A549 treated with Mapracorat at 1 μM for 4 hours (cell line): ENCODE data around the gene KCTD2. TPM values are rescaled to one million over a fixed set of nuclear protein-coding genes. Genes with fewer than 3 reads are reported as not detected.

Experiments used
- total RNA-seq: library from RNA; stranded (reverse); fragments of 200-300 nt; extraction: Qiagen RNA extraction; gene quantifications from 5 replicates; pipeline ENCODE4 v1.2.3, GENCODE V29; 2022

The KCTD2 gene
- 29.0 to 32.7 TPM (median 31.2 TPM) in 5 replicates for total RNA-seq

GRCh38 chr17:75046407-75047289 lies at the start of gene KCTD2, which contains the start of gene ATP5PD:
KCTD2 (plus strand) TSS chr17:75047225; CDS start chr17:75047251, 26 bp downstream.
ATP5PD (minus strand) TSS chr17:75046969; CDS start chr17:75042650, 4,319 bp downstream.

GRCh38 chr17:75012346-75013091 lies 34.5 kb upstream of the KCTD2 start, which contains the start of gene MRPL58:
MRPL58 (plus strand) TSS chr17:75012670; CDS start chr17:75012687, 17 bp downstream.

DNA sequence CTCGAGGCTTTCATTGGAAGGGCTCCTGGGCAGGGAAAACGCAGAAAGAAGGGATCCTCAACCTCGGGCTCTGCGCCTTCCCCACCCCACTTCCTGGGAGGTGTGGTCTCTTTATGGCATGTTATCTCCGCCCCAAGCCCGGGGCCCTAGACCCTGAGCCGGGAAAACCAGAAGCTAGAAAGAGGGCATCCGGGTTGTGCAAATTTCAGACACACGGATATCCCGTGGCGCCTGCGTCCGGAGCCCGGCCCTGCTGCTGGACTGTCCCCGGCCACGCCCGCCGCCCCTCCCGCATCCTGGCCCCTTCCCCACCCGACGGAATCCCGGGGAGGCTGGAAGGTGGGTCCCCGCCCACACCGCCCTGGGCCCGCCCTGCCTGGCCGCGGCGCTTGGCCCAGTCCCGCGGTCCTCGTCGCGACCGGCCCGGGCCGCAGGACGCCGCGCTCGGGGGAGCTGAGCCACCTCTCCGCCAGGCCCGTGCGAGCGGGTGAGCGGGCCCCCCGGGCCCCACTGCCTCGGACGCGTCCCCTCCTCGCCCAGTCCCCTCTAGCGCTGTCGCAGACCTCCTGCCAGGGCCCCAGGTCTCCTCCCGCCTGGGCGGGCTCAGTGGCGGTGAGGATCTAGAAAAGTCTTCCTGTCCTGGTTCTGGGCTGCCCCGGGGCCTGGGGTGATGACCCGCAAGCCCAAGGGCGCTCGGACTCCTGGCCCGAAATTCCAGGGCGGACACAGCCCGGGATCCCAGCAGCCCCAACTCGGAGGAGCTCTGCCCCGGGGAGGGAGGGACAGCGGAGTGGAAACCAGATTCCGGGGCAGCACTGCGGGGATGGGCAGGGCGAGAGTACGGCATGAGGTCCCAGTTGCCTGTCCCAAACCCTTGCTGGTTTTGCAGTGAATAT lies 40.8 kb downstream of the KCTD2 start, which contains the start of gene SLC16A5:
SLC16A5 (plus strand) TSS at position 397 of the 896 bp plus-strand sequence. CDS start 5,683 bp downstream, outside the sequence.

GRCh38 chr17:75109407-75110233 lies 62.6 kb downstream of the KCTD2 start, which contains the start of gene ARMC7:
ARMC7 (plus strand) TSS chr17:75109969; CDS start chr17:75110289, 320 bp downstream.

Other genes starting within 250 kb of the KCTD2 start
- 0.16 to 0.65 TPM (median 0.23 TPM) in 5 replicates for gene GRIN2C, start 187.3 kb upstream of the KCTD2 start, total RNA-seq
- gene FDXR, start 174.2 kb upstream of the KCTD2 start, total RNA-seq, result 47.2 to 74.4 TPM (median 64.0 TPM) in 5 replicates
- not detected in 5 replicates for gene FADS6, start 153.6 kb upstream of the KCTD2 start, total RNA-seq
- 0.07 to 0.12 TPM (median 0.09 TPM) in 5 replicates for gene USH1G, start 124.0 kb upstream of the KCTD2 start, total RNA-seq
- 0.08 to 0.10 TPM in 2 of 5 replicates, not detected in the others for gene OTOP2, start 123.0 kb upstream of the KCTD2 start, total RNA-seq
- gene OTOP3, start 111.3 kb upstream of the KCTD2 start, total RNA-seq, result not detected in 5 replicates
- 10.4 to 15.2 TPM (median 13.9 TPM) in 5 replicates for gene HID1, start 74.5 kb upstream of the KCTD2 start, total RNA-seq
- gene CDR2L, start 59.6 kb upstream of the KCTD2 start, total RNA-seq, result 57.0 to 76.4 TPM (median 74.4 TPM) in 5 replicates
- gene MRPL58, start 34.6 kb upstream of the KCTD2 start, total RNA-seq, result 74.6 to 83.6 TPM (median 77.6 TPM) in 5 replicates
- gene ATP5PD, start 256 bp upstream of the KCTD2 start, total RNA-seq, result 461 to 610 TPM (median 475 TPM) in 5 replicates
- gene SLC16A5, start 40.7 kb downstream of the KCTD2 start, total RNA-seq, result 22.0 to 35.0 TPM (median 31.0 TPM) in 5 replicates
- gene ARMC7, start 62.7 kb downstream of the KCTD2 start, total RNA-seq, result 15.8 to 20.6 TPM (median 17.5 TPM) in 5 replicates
- gene NT5C, start 84.5 kb downstream of the KCTD2 start, total RNA-seq, result 86.4 to 137 TPM (median 131 TPM) in 5 replicates
- 721 to 863 TPM (median 776 TPM) in 5 replicates for gene JPT1, start 107.3 kb downstream of the KCTD2 start, total RNA-seq
- 342 to 401 TPM (median 370 TPM) in 5 replicates for gene SUMO2, start 135.7 kb downstream of the KCTD2 start, total RNA-seq
- gene NUP85, start 158.5 kb downstream of the KCTD2 start, total RNA-seq, result 93.6 to 108 TPM (median 95.6 TPM) in 5 replicates
- 23.4 to 33.3 TPM (median 27.7 TPM) in 5 replicates for gene GGA3, start 214.4 kb downstream of the KCTD2 start, total RNA-seq
- 146 to 184 TPM (median 176 TPM) in 5 replicates for gene MRPS7, start 214.7 kb downstream of the KCTD2 start, total RNA-seq
- 32.7 to 38.4 TPM (median 38.0 TPM) in 5 replicates for gene MIF4GD, start 224.0 kb downstream of the KCTD2 start, total RNA-seq
- 14.2 to 20.8 TPM (median 19.1 TPM) in 5 replicates for gene SLC25A19, start 242.2 kb downstream of the KCTD2 start, total RNA-seq